ENCODE results near the gene PPIG.
"Not testable (repeated sequence)": the region's sequence is repeated elsewhere in the genome, so short reads cannot be mapped to it uniquely, and the experiment has no call there.

Gene PPIG

GRCh38 chr2:169596546-169596945 lies 12.4 kb downstream of the PPIG start:
- not testable (repeated sequence) for DNase-seq

DNA sequence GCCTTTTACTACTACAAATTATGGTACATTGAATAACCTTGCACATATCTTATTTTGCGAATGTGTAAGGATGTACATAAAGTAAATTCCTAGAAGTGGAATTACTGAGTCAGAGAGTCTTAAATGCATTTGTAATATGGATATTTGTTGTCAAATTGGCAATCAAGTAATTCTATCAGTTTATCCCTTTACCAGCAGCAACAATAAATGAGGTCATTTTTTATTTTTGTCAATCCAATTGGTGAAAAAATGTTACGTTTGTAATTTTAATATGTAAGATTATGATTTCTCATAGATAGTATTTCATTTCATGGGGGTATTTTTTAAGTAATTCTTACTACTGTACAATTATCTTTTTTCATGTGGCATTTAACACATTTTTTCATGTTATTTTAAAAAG lies 14.8 kb downstream of the PPIG start:
- no peak for DNase-seq

DNA sequence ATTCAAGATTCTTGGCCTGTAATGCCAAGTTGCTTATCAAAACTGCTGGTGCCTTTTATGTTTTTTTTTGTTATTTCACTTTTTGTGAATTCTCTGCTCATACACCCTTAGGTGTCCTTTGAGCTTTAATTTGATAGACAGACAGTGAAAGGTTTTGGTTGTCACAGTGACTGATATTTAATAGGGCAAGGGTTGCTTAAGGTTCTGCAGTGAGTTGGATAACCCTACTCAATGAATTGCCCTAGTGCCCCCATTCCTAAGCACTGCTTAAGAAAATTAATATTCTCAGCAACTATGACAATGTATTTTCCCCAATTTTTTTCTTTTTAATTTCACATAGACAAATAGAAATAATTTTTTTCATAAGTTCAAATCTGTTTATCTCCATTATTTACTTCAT lies 15.4 kb downstream of the PPIG start:
- no peak for DNase-seq

- DNase-seq = no peak
Observed at GRCh38 chr2:169609264-169609663, 25.1 kb downstream of the PPIG start.

DNA sequence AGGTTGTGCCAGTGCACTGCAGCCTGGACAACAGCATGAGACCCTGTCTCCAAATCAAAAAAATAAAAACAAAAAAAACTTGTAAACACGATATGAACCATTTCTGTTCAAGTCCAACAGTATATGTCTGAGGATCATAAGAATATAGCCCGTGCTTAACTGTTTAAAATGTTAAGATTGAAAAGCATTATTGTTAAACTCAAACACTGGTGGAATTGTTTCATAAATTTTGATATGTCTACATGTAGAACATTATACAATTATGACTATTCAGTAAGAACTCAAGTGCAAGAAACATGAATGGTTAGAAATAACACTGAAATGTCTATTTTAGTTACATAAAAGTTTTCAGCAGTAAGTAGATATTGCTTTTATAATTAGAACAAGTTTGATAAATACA lies 29.7 kb downstream of the PPIG start:
- no peak for DNase-seq

DNA sequence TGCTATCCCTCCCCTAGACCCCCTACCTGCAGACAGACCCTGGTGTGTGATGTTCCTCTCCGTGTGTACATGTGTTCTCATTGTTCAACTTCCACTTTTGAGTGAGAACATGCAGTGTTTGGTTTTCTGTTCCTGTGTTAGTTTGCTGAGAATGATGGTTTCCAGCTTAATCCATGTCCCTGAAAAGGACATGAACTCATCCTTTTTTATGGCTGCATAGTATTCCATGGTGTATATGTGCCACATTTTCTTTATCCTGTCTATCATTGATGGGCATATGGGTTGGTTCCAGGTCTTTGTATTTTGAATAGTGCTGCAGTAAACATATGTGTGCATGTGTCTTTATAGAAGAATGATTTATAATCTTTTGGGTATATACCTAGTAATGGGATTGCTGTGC lies 31.8 kb downstream of the PPIG start:
- not testable (repeated sequence) for DNase-seq

DNA sequence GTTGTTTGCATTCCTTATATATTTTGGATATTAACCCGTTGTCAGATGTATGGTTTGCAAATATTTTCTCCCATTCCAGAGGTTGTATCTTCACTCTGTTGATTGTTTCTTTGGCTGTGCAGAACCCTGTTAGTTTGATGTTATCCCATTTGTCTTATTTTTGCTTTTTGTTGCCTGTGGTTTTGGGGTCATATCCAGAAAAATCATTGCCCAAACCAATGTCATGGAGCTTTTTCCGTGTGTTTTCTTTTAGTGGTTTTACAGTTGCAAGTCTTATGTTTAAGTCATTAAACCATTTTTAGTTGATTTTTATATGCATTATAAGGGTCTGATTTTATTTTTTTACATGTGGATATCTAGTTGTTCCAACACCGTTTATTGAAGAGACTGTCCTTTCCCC lies 35.8 kb downstream of the PPIG start:
- no peak for DNase-seq

DNA sequence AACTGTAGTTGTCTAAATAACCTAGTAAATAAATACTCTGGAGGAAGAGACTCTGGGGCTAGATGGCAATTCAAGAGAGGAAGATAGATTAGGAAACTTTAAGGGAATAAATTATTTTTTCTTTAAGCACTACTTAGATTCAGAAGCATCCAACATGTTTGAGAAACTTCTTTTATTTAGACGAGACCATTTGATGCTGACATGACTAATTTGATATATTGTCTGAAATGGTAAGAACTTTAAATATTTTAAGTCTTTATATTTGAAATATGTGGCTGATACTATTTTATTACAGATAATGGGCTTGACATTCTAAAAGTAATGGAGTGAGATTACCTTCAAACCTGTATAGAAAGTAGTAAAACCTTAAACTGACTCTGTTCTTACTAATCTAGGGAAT lies 36.4 kb downstream of the PPIG start:
- no peak for DNase-seq

- no peak for DNase-seq
Observed at GRCh38 chr2:169623235-169623634, 39.1 kb downstream of the PPIG start.

- DNase-seq = no peak
Observed at GRCh38 chr2:169625781-169626180, 41.6 kb downstream of the PPIG start.

DNA sequence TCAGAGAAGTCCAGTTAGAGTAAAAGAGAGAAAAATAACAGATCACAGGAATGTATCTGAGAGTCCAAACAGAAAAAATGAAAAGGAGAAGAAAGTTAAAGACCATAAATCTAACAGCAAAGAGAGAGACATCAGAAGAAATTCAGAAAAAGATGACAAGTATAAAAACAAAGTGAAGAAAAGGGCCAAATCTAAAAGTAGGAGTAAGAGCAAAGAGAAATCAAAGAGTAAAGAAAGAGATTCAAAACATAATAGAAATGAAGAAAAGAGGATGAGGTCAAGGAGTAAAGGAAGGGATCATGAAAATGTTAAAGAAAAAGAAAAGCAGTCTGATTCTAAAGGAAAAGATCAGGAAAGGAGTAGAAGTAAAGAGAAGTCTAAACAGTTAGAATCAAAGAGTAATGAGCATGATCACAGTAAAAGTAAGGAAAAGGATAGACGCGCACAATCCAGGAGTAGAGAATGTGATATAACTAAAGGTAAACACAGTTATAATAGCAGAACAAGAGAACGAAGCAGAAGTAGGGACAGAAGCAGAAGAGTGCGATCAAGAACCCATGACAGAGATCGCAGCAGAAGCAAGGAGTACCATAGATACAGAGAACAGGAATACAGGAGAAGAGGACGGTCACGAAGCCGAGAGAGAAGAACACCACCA lies 52.4 kb downstream of the PPIG start:
- no peak for DNase-seq

DNA sequence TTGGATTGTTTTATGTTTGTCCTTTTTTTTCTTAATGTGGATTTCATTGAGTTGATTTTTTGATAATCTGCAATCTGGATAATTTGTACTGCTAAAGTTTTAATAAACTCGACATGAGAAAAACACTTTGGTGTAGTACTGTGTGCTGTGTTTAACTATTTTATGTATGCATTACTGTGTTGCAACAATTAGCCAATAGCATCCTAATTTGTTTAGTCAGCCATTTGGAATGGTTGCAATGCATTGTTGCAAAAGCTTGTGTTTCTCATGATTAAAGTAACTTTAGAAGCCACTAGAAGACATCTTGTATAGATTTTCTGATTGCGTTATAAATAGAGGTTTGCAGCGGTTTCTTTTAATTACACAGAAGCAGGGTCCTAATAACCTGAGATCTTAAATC lies 53.5 kb downstream of the PPIG start:
- no peak for DNase-seq

DNA sequence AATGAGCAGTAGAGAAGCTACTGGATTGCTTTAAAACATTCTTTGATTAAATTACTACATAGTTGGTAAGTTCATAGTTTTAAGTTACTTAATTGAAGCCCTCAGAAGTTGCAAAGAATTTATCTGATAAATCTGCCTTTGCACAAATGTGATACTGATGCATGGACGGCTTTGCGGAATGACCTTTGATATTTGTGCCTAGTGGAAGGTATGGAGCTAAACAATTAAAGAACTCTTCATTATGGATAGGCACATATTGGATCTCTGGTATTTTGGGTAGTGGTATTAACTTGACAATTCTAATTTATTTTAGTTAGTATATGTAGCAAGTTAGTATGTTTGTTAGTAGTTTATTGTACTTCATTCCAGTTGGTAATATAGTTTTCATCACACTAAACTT lies 56.0 kb downstream of the PPIG start:
- DNase-seq = no peak

GRCh38 chr2:169641464-169641863 lies 57.3 kb downstream of the PPIG start:
- DNase-seq = no peak

GRCh38 chr2:169644173-169644572 lies 60.0 kb downstream of the PPIG start:
- no peak for DNase-seq

DNA sequence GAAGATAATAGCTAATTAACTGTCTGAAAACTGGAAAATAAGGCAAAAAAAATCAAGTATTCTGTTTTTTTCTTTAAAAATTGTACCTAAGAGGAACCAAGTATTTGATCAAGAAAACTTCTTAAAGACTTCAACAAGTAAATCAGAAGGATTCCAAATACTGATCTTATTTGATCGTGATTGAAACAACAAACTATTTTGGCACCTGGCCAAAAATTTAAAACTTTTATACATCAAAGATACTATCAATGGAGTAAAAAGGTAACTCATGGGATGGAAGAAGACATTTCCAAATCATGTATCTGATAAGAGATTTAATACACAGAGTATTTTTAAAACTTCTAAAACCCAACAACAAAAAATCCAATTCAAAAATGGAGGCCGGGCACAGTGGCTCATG lies 63.3 kb downstream of the PPIG start:
- no peak for DNase-seq

DNA sequence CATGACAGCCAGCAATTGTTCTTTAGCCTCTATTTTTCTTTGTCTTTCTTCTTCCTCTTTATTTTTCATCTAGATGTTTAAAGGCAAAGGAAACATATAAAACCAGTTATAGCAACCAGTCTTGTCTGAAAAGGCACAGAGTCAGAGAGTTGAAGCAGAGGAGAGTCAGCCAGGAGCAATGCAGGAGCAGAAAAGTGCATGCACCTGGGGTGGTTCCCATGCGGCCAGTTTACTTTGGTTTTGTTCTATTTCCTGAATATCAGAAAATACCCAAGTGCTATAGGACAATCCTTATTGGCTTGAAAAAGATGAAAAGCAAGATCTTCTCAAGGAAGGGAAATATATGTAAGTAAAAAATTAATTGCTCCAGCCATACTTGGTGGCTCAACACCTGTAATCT lies 65.1 kb downstream of the PPIG start:
- no peak for DNase-seq

GRCh38 chr2:169653636-169654035 lies 69.5 kb downstream of the PPIG start:
- no peak for DNase-seq

- no peak for DNase-seq
Observed at GRCh38 chr2:169656164-169656563, 72.0 kb downstream of the PPIG start.

DNA sequence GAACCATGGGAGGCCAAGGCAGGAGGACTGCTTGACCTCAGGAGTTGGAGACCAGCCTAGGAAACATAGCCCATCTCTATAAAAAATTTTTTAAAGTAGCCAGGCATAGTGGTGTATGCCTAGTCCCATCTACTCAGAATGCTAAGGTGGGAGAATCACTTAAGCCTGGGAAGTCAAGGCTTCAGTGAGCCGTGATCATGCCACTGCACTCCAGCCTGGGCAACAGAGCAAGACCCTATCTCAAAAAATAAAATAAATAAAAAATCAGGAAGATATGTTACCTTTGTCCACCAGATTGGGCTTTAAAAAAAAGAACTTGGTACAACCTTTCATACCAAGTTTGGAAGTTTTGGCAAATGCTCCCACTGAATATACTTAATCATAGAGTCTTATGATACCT lies 74.7 kb downstream of the PPIG start:
- DNase-seq = no peak

- no peak for DNase-seq
Observed at GRCh38 chr2:169659320-169659719, 75.2 kb downstream of the PPIG start.

DNA sequence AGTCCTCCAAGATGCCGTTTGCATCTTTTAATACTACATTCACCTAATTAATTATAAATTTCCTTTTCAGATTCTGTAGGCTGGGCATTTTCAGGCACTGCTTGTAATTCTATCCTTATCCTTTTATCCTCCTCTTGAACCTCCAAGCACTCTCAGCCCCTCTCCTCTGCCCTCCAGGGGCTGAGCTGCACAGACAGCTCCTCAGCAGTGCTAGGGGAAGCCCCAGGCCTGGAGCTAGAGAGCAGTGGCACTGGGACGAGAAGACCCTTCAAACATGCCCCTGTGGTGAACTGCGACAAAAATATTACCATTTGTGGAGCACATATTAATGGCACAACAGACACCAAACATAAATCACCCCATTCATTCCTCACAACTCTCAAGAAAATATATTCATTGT lies 77.1 kb downstream of the PPIG start:
- no peak for DNase-seq

DNA sequence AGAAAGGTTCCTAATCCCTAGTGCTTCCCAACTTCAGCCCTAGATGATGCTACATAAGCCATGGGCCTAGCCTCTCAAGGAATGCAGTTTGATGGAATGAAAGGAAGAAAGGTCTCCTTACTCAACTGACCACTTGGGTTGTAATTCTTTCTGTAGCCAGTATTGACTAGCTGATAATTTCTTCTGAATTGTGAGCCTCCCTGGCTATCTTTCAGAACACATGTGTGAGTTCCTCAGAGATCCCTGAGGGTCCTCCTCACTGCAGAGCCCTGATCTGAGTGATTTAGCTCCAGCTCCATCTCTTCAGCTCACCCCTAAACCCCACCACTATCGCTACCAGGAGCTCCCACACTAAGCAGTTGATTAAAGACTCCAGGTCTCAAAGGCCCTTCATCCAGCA lies 78.6 kb downstream of the PPIG start:
- DNase-seq = no peak

DNA sequence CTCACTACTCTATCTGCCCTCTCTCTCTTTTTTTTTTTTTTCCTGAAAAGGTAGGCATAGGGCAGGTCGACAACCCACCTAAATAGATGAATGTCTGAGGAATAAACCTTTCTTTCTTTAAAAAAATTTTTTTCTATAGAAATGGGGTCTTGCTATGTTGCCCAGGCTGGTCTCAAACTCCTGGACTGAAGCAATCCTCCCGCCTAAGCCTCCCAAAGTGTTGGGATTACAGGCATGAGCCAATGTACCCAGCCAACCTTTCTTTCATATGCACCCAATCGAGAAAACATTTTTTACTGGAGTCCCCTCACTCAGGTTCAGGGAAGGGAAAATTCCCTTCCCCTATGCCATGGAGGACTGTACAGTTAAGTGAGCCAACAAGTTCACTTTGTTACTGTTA lies 79.1 kb downstream of the PPIG start:
- DNase-seq = no peak

DNA sequence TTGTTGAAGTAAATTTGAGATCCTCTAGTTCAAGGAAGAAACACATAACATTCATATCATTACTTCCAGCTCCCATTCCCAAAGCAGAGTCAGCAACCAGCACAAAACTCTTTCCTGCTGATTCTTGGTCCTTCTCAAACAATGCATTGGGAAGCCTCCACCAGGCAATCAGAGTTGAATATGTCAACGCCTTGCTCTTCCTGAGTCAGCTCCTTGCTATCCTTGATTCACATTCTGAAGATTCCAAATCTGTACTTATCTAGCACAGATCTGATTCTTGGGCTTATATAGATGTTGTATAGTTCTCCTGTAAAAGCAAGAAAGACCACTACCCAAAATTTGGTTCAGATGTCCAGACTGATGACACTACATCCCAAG lies 80.4 kb downstream of the PPIG start:
- no peak for DNase-seq
